ENCODE measurements around the gene CXCR6.
"Not testable (repeated sequence)": the region's sequence is repeated elsewhere in the genome, so short reads cannot be mapped to it uniquely, and the experiment has no call there.

The CXCR6 gene

DNA sequence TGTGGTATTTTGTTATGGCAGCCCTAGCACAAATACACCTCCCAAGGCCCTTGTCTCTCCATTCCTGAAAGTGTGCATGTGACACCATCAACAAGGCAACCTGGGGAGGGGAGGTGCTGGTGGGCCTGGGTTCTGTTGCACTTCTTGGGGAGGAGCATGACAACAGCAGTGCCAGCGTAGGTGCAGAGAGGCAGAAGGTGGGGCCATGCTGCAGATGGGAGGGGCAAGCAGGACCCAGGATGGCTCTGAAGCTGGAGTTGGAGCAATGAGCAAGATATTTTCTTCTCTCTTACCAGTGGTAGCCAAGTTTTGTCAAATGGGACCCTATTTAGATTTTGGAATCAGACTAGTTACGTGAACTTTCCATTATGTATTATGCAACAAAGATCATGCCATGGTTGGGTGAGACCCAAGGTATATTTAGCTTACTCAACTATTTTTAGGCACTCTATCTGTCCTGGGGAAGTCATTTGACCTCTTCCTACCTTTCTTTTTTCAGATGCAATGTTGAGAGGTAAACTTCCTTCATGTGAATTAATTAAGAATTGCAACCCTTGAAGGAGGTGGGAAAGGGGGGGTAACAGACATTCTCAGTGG, 49.0 kb downstream of the CXCR6 start:
- no peak for DNase-seq

DNA sequence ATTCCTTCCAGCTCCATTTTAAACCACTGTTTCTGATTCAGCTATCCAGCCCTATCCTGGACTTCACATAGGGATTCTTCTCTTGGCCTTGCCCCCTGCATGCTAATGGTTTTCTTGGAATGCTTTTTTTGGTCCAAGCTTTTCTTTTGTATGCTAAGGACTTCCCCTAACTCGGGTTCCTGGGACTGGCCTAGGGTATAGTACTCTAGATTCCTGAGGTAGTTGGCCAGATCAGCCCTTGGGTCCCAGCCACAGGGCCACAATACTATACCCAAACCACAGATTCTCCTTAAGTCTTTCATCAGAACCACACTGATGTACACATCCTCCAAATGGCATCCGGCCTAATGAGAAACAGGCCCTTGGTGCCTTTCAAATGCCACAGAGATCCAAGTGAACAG, 49.6 kb downstream of the CXCR6 start:
- DNase-seq = no peak

DNA sequence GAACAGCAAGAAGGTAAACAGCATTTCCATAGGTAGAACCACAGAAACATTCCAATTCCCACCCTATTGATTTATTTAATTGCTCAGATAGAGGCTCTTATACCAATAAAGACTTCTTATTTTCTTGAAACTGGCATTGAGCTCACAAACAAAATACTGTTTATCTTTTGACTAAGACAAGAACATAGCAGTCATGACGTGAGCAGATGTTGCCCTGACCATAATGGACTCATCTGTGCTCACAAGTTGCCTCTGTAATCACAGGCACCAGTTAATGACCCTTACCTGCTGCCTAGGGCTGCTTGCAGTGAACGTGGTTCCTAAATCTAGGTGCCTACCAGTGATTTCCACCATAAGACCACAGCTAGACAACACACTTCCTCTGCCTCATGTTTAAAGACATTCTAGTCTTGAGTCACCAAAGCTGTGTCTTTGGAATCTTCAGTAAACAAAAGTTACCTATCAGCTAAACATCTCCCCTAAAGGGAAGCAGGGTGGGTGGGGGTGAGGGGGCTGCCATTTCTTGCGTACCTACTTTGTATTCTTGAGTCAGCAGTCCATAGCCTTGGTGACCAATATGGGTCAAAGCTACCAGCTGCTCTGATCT, 50.3 kb downstream of the CXCR6 start:
- DNase-seq = no peak

DNA sequence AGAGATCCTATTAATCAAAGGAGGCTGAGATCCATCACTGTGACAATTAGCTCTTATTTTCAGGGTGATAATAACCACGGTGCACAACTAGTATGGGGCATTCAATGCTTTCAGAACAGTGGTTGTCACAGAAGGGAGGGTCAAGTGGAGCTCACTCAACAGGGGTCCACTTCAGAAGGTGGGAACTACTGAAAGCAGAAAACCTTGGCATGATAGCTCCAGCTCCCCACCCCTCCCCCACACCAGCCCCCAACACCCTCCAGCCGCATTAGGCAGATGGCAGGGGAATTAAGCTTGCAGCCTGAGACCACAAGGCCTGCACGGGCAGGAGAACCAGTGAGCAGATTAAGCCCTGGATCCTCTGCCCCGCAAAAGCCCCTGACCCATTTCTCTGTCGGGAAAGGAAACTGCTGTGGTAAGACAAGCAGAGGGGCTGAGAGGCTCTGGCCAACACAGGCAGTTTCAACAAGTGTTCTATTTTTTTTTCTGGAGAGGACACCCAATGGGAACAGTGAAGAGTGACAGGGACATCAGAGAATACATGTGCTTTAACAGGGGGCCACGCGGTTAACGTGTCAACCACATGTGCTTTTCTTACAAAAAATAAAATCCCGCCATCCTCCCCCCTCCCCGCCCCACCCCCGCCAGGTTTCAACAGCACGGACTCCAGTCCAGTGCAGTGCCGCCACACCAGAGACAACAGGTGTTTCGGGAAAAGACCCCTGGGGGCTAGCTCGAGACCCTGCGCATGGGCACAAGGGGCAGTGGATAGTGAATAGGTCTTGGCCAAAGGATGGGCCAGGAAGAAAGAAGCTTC, 51.4 kb downstream of the CXCR6 start:
- DNase-seq = no peak

DNA sequence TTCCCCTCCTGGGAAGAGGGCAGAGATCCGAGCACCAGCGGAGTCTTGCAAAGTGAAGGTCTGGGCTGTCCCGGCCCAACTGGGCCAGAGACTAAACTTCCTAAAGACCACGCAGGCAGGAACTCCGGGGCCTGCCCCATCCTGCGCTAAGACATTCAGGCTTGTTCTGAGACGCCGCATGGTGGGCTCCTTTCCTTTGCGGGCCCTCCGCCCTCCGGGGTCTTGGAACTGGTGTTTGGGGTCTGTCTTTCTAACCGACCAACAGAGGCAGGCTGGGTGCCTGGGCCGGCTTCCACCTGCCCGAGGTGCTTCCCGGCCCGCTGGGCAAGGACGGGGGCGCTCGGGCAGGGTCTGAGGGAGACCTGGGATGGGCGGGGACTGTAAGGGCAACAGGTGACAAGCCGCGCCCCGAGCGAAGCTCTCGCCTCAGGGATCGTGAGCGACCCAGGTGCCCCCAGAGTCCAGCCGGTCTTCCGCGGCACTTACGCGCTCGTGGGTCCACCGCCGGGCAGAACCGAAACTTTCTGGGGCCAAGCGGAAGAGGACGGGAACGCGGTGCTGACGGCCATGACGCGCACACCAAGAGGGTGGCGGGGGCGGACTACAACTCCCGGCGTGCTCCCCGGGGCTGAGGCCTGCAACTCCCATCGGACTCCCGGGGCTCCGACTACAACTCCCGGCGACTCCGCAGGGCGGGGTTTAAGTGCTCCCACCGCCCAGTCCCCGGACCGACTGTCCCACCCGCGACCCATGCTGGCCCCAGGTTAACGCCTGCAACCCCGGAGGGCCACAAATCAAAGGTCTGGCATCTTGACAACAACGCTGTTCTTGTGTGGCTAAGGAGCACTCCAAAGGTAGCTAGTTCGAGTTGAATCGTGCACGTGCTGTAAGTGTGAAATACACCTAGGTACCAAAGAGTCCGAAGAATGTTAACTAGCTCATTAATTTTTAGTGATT, 52.2 kb downstream of the CXCR6 start, which contains the start of gene FYCO1:
Gene FYCO1 (minus strand): TSS at position 589 of the 957 bp plus-strand sequence. CDS start 10,914 bp downstream, outside the sequence.
- DNase-seq = no peak

DNA sequence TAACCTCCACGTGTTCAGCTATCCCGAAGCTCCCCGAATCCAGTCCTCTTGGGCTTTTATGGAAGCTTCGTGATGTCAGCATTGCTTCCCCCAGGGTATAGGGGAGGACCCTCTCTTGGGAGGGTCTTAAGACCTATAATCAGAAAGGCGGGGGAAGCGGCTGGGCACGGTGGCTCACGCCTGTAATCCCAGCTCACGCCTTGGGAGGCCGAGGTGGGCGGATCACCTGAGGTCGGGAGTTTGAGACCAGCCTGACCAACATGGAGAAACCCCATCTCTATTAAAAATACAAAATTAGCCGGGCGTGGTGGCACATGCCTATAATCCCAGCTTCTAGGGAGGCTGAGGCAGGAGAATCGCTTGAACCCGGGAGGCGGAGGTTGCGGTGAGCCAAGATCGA, 54.2 kb downstream of the CXCR6 start:
- not testable (repeated sequence) for DNase-seq

DNA sequence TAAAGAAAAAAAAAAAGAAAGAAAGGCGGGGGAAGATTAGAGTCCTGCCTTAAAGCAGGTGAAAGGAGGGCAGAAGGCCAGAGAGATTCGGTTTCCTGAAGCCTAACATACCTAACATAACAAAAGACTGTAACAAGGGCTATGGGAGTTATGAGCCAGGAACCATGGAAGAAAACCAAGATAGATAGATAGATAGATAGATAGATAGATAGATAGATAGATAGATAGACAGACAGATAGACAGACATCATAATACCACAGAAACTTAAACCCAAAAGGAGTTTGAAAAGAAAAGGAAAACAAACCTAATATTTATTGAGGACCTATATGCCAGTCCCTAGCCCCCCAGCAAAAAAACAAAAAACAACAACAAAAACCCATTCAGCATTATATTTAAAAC, 54.7 kb downstream of the CXCR6 start:
- no peak for DNase-seq

Data from cerebellar nuclear complex (tissue), 1 donor.